ENCODE results near the gene PER1. TPM values are rescaled to one million over a fixed set of nuclear protein-coding genes. Genes with fewer than 3 reads are reported as not detected.

The PER1 gene
- total and polyA plus RNA-seq, 2 of the 13 experiments (the other 11 are each of a cell fraction or from before 2014, with no cell fraction given), result 2.6 to 3.6 TPM

DNA sequence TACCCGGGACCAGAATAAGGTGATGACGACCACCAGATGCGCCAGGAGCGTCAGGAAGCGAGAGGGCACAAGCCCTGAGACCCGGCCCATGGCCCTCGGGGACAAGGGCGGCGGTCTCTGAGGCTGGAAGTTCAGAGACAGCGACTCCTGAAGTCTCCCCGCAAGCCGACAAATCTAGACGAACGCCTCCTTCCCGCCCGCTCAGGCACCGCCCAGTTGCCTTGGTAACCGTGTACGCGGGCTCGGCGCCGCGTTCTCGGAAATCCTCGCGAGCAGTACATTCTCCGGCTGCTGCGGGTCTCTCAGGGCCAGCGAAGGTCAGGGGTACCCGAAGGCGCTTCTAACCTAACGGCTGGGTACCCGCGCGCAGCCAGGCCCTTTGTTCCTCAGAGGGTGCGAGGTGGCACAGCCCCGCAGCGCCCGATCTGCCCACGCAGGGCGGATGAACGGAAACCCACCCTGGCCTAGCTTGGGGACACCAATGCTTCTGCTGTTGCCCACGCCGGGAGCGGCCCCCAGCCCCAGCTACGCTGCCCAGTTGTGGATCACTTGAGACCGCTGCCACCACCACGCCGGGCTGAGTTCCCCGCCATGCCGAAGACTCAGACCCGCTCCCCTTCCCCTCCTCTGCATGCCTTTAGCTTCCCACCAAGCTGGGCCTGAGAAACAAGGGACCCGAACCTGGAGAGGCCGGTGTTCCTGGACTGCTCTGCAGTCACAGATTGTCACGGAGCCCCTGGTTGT, 24.2 kb upstream of the PER1 start, which contains the start of gene TMEM107 (continued):
- no peak for TF ChIP-seq HES4 (CRISPR knock-in tag; IDR thresholded peaks at IDR 0.05; ENCODE audit: borderline replicate concordance)
- peak; percentile 57; the same call in 1 of the 2 replicates for TF ChIP-seq ZNF234 (CRISPR knock-in tag; conservative IDR thresholded peaks at IDR 0.05)
- 0 out of 2 replicates have a peak, but pooled peaks have one; percentile 27 for TF ChIP-seq RAD21 (CRISPR knock-in tag; IDR thresholded peaks at IDR 0.05)
- TF ChIP-seq SMC3 (IDR thresholded peaks at IDR 0.05; ENCODE audit: low read length), result no peak
- peak; percentile 10; the same call in 1 of the 2 replicates for TF ChIP-seq ZNF782 (CRISPR knock-in tag; IDR thresholded peaks at IDR 0.05; ENCODE audit: borderline replicate concordance)
- TF ChIP-seq NR2F6 (IDR thresholded peaks at IDR 0.05), result peak; percentile 25; the same call in 1 of the 2 replicates
- TF ChIP-seq NR2F6 (CRISPR knock-in tag; IDR thresholded peaks at IDR 0.05), result peak; percentile 50
- TF ChIP-seq ZFX (CRISPR knock-in tag; IDR thresholded peaks at IDR 0.05; ENCODE audit: low read depth), result peak; percentile 84
- peak; percentile 15; the same call in 1 of the 2 replicates for TF ChIP-seq ZBTB20 (CRISPR knock-in tag; IDR thresholded peaks at IDR 0.05; ENCODE audit: borderline replicate concordance, low read depth)
- peak; percentile 58; the same call in 1 of the 2 replicates for TF ChIP-seq PCBP1 (IDR thresholded peaks at IDR 0.05; ENCODE audit: borderline replicate concordance, low read depth, low read length)
- TF ChIP-seq ZNF768 (CRISPR knock-in tag; IDR thresholded peaks at IDR 0.05), result peak; percentile 52
- TF ChIP-seq, protein P1, sequence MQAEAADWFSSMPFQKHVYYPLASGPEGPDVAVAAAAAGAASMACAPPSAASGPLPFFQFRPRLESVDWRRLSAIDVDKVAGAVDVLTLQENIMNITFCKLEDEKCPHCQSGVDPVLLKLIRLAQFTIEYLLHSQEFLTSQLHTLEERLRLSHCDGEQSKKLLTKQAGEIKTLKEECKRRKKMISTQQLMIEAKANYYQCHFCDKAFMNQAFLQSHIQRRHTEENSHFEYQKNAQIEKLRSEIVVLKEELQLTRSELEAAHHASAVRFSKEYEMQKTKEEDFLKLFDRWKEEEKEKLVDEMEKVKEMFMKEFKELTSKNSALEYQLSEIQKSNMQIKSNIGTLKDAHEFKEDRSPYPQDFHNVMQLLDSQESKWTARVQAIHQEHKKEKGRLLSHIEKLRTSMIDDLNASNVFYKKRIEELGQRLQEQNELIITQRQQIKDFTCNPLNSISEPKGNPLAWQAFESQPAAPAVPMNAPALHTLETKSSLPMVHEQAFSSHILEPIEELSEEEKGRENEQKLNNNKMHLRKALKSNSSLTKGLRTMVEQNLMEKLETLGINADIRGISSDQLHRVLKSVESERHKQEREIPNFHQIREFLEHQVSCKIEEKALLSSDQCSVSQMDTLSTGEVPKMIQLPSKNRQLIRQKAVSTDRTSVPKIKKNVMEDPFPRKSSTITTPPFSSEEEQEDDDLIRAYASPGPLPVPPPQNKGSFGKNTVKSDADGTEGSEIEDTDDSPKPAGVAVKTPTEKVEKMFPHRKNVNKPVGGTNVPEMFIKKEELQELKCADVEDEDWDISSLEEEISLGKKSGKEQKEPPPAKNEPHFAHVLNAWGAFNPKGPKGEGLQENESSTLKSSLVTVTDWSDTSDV (CRISPR knock-in tag; IDR thresholded peaks at IDR 0.05), result no peak
- peak; percentile 16 for TF ChIP-seq NFYB (CRISPR knock-in tag; IDR thresholded peaks at IDR 0.05)
- no peak for TF ChIP-seq RNF2 (conservative IDR thresholded peaks at IDR 0.05; ENCODE audit: low read depth)
- peak; percentile 49 for TF ChIP-seq AGO1 (IDR thresholded peaks at IDR 0.05; ENCODE audit: low read depth, low read length, poor library complexity, severe bottlenecking)
- peak; percentile 55 for TF ChIP-seq ZNF800 (CRISPR knock-in tag; IDR thresholded peaks at IDR 0.05)
- no peak for TF ChIP-seq ZNF775 (CRISPR knock-in tag; IDR thresholded peaks at IDR 0.05; ENCODE audit: borderline replicate concordance)
- TF ChIP-seq SOX5 (CRISPR knock-in tag; IDR thresholded peaks at IDR 0.05; ENCODE audit: borderline replicate concordance), result 0 out of 2 replicates have a peak, but pooled peaks have one; percentile 13
- TF ChIP-seq HNRNPLL (IDR thresholded peaks at IDR 0.05; ENCODE audit: low read depth, low read length, poor library complexity, severe bottlenecking), result peak; percentile 87
- TF ChIP-seq NFKBIZ (CRISPR knock-in tag; IDR thresholded peaks at IDR 0.05), result no peak
- peak; percentile 73; the same call in 1 of the 2 replicates for TF ChIP-seq GZF1 (CRISPR knock-in tag; IDR thresholded peaks at IDR 0.05)
- peak; percentile 63 for TF ChIP-seq POLR2G (IDR thresholded peaks at IDR 0.05; ENCODE audit: low read depth, low read length)
- TF ChIP-seq ZNF563 (CRISPR knock-in tag; IDR thresholded peaks at IDR 0.05), result peak; percentile 72
- TF ChIP-seq ZNF367 (CRISPR knock-in tag; IDR thresholded peaks at IDR 0.05; ENCODE audit: borderline replicate concordance), result no peak
- TF ChIP-seq TFDP1 (CRISPR knock-in tag; IDR thresholded peaks at IDR 0.05; ENCODE audit: borderline replicate concordance), result peak; percentile 80; the same call in 1 of the 2 replicates
- no peak; the same call in 1 of the 2 replicates for TF ChIP-seq HOXA3 (CRISPR knock-in tag; IDR thresholded peaks at IDR 0.05)

Data from HepG2 (cell line).